ENCODE data around the gene BOC.

The BOC gene

DNA sequence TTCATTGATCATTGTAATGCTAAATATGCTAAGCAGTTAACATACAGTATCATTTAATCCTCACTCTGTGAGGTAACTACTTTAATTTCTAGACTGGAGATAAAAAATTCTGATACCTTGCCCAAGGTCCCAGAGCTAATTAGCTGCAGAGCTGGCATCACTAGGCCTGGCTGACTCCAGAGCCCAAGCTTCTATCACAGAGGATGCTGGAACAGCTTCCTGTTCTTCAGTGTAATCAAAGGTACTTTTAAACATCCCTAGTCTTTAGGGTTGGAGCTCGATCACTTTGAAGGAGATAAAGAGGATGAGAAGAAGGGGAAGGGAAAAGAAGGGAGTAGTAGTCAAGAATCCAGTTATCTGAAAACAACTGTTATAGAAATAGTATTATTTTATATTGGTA lies 37.1 kb upstream of the BOC start:
- H3K27me3 ChIP-seq (ENCODE audit: control insufficient read depth, insufficient read depth, low read length), result no peaks in the 10 kb centered on the region
- H3K9me3 ChIP-seq (ENCODE audit: control insufficient read depth, low read length), result no peaks in the 10 kb centered on the region
- H3K9ac ChIP-seq (ENCODE audit: low read length), result no peak overlapping the region
- H3K4me1 ChIP-seq (ENCODE audit: control insufficient read depth, insufficient read depth, low read length), result no peaks in the 10 kb centered on the region
- H3K4me3 ChIP-seq (ENCODE audit: low read length), result no peak overlapping the region
- no peaks in the 10 kb centered on the region for H3K36me3 ChIP-seq (ENCODE audit: control insufficient read depth, insufficient read depth, low read length)

DNA sequence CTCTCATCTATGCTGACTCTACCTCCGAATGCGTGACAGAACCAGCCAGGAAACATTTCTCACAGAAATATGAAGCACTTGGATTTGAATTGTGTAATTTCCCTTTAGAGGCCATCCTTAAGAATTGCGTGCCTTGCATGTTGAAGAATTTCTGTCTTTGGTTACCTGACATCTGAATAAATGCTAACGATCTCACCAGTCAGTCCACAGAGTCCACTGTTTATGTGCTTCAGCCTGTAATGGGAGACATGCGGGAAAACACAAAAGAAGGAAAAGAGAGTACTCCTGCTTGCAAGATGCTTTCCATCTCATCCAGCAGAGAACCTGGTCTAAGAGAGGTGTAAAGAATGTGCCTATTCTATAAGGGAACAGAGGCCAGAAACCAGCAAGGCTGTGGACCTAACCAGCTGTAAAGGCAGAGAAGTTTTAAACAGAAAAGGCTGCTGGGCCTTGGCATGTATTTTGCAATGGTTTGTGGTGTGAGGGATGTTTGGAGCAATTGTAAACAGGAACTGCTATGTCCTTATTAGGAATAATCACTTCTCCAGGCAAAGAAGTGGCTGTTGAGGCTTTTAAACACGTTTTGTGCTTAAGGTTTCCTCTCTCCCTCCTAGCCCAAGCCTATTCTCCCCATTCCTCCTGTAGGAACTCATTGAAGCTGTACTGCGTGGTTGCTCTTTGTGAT lies 36.4 kb upstream of the BOC start:
- Histone ChIP-seq H3K27me3 (ENCODE audit: control insufficient read depth, insufficient read depth, low read length) (no peaks in the 10 kb centered on the region), H3K9me3 (ENCODE audit: control insufficient read depth, low read length) (no peaks in the 10 kb centered on the region), H3K4me3 (ENCODE audit: low read length) (no peak overlapping the region), H3K36me3 (ENCODE audit: control insufficient read depth, insufficient read depth, low read length) (no peaks in the 10 kb centered on the region), H3K9ac (ENCODE audit: low read length) (no peak overlapping the region), H3K4me1 (ENCODE audit: control insufficient read depth, insufficient read depth, low read length) (no peaks in the 10 kb centered on the region)

DNA sequence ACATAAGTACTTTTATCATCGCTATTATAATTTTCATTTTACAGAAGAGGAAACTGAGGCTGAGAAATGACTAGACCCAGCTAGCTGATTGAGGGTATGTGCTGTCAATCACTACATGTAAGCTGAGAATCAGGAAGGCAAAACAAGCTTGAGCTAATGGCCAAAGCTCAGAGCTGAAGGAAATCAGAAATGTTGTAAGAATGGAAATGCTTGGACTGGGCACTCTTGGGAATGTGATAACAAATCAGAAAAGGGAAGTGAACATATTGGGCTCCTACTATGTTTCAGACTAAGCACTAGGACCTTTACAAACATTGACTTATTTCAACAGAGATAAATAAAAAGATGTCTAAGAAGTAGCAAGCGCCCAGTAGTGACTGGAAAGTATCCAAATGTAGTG lies 33.8 kb upstream of the BOC start:
- H3K9ac ChIP-seq (ENCODE audit: low read length), result no peak overlapping the region
- H3K4me3 ChIP-seq (ENCODE audit: low read length), result no peak overlapping the region
- no peaks in the 10 kb centered on the region for H3K4me1 ChIP-seq (ENCODE audit: control insufficient read depth, insufficient read depth, low read length)
- no peaks in the 10 kb centered on the region for H3K27me3 ChIP-seq (ENCODE audit: control insufficient read depth, insufficient read depth, low read length)
- H3K36me3 ChIP-seq (ENCODE audit: control insufficient read depth, insufficient read depth, low read length), result no peaks in the 10 kb centered on the region
- no peaks in the 10 kb centered on the region for H3K9me3 ChIP-seq (ENCODE audit: control insufficient read depth, low read length)

DNA sequence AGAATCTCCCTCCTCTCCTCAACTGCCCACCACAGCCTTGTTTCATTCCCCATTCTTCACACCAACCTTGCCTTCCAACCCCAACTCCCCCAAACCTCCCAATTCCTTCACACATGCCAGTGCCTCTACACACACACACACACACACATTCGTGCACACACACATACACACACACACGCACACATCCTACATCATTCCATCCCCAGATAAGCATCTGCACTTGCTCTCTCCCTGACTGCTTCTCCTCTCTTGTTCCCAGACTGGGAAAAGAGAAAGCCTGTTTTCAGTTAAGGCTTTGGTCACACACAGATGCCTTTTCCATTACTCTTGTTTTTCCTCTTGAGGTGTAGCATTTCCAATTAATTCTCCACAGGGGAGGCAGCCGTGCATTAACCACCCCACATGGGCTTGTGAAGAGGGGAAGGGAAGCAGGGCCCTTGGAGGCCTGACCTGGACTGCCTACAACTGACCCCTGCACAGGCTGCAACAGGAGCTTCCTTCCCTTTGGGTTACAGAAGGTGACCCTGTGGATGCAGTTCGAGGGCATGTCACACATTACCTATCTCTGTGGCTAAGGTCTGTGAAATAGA lies 32.0 kb upstream of the BOC start:
- H3K27me3 ChIP-seq (ENCODE audit: control insufficient read depth, insufficient read depth, low read length), result no peaks in the 10 kb centered on the region
- peaks cover 6% of the 10 kb centered on the region for H3K4me1 ChIP-seq (ENCODE audit: control insufficient read depth, insufficient read depth, low read length)
- no peak overlapping the region for H3K4me3 ChIP-seq (ENCODE audit: low read length)
- no peaks in the 10 kb centered on the region for H3K36me3 ChIP-seq (ENCODE audit: control insufficient read depth, insufficient read depth, low read length)
- H3K9ac ChIP-seq (ENCODE audit: low read length), result no peak overlapping the region
- no peaks in the 10 kb centered on the region for H3K9me3 ChIP-seq (ENCODE audit: control insufficient read depth, low read length)

DNA sequence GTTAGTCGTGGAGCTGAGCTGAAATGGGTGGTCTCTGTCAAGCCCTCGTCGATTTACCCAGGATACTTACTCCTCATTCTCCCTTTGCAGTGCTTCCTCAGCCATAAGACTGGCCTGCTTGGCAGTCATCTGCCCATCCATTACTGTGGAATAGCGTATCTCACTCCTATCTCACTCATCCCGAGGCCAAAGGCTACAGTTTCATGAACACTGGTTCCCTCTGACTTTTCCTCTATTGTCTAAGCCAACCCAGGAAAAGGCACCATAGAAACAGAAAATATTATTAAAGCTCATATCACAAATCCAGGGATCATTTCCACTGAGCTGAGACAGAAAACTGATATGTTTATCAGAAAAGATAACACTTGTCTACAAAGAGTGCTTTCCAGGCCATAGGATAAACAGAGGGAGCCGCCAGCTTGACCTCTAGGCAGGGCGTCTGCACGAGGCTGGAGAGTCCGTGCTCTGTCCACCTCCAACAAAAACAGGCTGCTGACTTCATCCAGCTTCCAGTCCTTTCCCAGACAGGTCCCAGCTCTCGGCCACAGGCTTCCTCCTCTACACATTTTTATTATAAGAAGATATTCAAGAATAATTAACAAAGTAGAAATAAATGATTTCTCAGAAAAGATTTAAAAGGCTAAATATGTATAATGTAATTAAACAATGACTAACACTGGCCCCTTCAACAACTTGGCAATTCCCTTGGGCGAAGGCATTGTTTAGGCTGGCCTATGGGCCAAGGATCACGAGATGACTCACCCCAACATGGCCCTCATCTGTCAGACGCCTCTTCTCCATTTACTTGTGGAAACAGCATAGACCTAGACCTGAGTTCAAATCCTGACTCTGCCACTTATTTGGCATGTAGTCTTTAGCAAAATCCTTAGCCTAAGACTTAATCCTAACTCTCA lies 27.4 kb upstream of the BOC start:
- Histone ChIP-seq H3K9me3 (ENCODE audit: control insufficient read depth, low read length) (no peaks in the 10 kb centered on the region), H3K27me3 (ENCODE audit: control insufficient read depth, insufficient read depth, low read length) (no peaks in the 10 kb centered on the region), H3K4me3 (ENCODE audit: low read length) (no peak overlapping the region), H3K4me1 (ENCODE audit: control insufficient read depth, insufficient read depth, low read length) (peaks cover 6% of the 10 kb centered on the region), H3K36me3 (ENCODE audit: control insufficient read depth, insufficient read depth, low read length) (no peaks in the 10 kb centered on the region), H3K9ac (ENCODE audit: low read length) (no peak overlapping the region)

DNA sequence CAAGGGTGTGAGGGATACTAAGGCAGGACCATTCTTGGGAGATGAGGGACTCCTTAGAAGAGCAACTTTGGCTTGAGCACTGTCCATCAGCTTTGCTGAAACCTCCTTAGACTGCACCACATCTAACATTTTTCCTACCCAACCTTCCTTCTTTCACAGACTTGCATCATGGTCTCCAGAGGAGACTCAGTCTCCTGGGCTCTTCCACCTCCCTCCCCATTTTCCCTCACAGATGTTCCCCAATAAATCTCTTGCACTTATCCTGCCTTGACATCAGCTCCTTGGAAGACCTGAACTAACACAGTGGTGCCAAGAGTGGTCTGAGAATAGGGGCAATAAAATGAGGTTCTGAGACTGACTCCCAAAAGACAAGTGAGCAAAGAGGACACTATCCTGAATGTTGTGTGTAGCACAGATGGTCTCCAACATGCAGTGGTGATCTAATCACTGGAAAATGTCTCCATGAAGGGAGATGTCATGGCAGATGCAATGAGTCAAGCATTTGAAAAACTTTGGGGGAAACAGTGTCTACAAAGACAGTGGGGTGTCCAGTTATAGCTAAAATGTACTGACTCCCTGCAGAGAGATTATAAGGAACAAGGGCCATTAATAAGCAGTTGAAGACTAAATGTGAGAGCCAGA lies 26.0 kb upstream of the BOC start:
- H3K4me1 ChIP-seq (ENCODE audit: control insufficient read depth, insufficient read depth, low read length), result peaks cover 6% of the 10 kb centered on the region
- H3K4me3 ChIP-seq (ENCODE audit: low read length), result no peak overlapping the region
- H3K9me3 ChIP-seq (ENCODE audit: control insufficient read depth, low read length), result no peaks in the 10 kb centered on the region
- H3K36me3 ChIP-seq (ENCODE audit: control insufficient read depth, insufficient read depth, low read length), result no peaks in the 10 kb centered on the region
- no peaks in the 10 kb centered on the region for H3K27me3 ChIP-seq (ENCODE audit: control insufficient read depth, insufficient read depth, low read length)
- H3K9ac ChIP-seq (ENCODE audit: low read length), result no peak overlapping the region

DNA sequence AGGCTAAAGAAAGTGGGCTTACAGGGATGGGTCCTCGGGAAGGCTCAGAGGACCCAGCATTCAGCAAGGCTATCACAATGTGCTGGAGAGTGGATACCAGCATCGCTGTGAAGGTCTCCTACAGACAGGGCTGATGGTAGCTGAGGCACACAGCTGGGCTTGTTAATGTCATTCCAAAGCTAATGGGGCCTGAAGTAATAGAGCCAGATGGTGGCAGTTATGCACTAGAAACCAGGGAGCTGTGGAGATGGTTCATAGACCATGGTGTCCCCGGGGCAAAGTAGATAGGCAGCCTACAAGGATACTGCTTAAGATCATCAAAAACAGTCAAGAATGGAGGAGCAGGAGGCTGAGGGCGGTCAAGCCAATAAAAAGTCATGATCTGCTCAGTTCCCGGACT lies 24.8 kb upstream of the BOC start:
- peaks cover 6% of the 10 kb centered on the region for H3K4me1 ChIP-seq (ENCODE audit: control insufficient read depth, insufficient read depth, low read length)
- no peak overlapping the region for H3K9ac ChIP-seq (ENCODE audit: low read length)
- H3K9me3 ChIP-seq (ENCODE audit: control insufficient read depth, low read length), result no peaks in the 10 kb centered on the region
- no peak overlapping the region for H3K4me3 ChIP-seq (ENCODE audit: low read length)
- H3K27me3 ChIP-seq (ENCODE audit: control insufficient read depth, insufficient read depth, low read length), result no peaks in the 10 kb centered on the region
- no peaks in the 10 kb centered on the region for H3K36me3 ChIP-seq (ENCODE audit: control insufficient read depth, insufficient read depth, low read length)

DNA sequence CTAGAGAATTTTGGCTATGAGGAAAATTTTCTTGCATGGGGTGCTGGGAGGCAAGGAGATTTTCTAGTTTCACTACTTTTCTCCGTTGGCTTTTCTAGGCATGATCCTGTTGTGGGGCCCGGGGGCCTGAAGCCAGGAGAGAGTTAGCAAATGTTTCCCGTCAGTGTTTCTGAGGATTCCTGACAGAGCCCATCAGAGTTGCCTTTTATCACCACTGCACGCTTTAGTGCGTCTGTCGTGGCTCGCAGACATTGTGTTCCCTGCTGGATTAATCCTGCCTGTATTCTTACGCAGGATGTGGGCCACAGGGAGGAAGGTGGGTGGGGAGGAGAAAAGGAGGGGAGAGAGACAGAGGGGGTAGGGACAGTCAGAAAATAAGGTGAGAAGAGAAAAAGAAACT lies 18.1 kb upstream of the BOC start:
- H3K9ac ChIP-seq (ENCODE audit: low read length), result no peak overlapping the region
- H3K27me3 ChIP-seq (ENCODE audit: control insufficient read depth, insufficient read depth, low read length), result no peaks in the 10 kb centered on the region
- H3K36me3 ChIP-seq (ENCODE audit: control insufficient read depth, insufficient read depth, low read length), result no peaks in the 10 kb centered on the region
- H3K4me3 ChIP-seq (ENCODE audit: low read length), result no peak overlapping the region
- no peaks in the 10 kb centered on the region for H3K4me1 ChIP-seq (ENCODE audit: control insufficient read depth, insufficient read depth, low read length)
- no peaks in the 10 kb centered on the region for H3K9me3 ChIP-seq (ENCODE audit: control insufficient read depth, low read length)

DNA sequence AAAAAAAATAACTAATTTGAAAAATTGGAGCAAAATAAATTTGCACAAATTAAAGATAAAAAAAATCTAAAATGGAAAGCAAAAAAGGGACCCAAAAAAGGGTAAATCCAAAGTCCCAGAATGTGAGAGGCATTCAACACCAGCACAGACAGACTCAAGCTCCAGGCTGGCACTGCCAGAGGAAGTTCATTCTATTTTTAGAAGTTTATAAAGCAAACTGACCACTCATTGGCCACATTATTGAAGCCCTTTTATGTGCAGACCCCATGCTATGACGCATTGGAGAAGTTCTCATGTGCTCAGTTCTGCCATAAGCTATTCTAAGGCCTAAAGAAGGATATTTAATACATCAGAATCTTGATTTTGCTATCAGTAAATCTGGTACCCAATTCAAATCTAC lies 17.6 kb upstream of the BOC start:
- no peaks in the 10 kb centered on the region for H3K9me3 ChIP-seq (ENCODE audit: control insufficient read depth, low read length)
- H3K4me1 ChIP-seq (ENCODE audit: control insufficient read depth, insufficient read depth, low read length), result no peaks in the 10 kb centered on the region
- H3K9ac ChIP-seq (ENCODE audit: low read length), result no peak overlapping the region
- H3K4me3 ChIP-seq (ENCODE audit: low read length), result no peak overlapping the region
- H3K27me3 ChIP-seq (ENCODE audit: control insufficient read depth, insufficient read depth, low read length), result no peaks in the 10 kb centered on the region
- H3K36me3 ChIP-seq (ENCODE audit: control insufficient read depth, insufficient read depth, low read length), result no peaks in the 10 kb centered on the region

DNA sequence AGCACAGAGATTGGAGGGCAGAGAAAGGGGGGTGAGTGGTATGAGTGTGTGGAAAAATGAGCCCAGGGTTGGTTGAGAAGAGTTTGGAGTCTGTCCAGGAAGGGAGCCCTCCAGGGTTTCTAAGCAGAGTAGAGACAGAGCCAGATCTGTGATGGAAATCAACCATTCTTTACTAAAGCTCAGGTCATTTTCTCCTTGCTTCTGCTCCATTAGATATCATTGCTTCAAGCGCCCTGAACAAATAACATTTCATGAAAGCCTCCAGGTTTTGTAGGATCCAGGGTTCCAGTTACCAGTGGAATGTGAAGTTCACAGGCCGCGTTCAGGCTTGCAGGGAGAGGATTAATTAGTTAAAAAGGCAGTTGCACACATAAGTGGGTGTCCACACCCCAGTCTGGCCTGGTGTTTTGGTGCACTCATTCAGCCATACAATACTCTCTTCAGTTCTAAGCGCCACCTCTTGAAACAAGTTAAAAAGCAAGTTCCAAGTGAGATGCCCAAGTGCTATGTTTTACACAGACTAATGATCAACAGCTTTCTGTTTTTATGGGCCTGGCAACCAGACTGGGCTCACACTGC lies 16.4 kb upstream of the BOC start:
- no peak overlapping the region for H3K9ac ChIP-seq (ENCODE audit: low read length)
- no peaks in the 10 kb centered on the region for H3K9me3 ChIP-seq (ENCODE audit: control insufficient read depth, low read length)
- H3K27me3 ChIP-seq (ENCODE audit: control insufficient read depth, insufficient read depth, low read length), result no peaks in the 10 kb centered on the region
- H3K36me3 ChIP-seq (ENCODE audit: control insufficient read depth, insufficient read depth, low read length), result no peaks in the 10 kb centered on the region
- H3K4me1 ChIP-seq (ENCODE audit: control insufficient read depth, insufficient read depth, low read length), result no peaks in the 10 kb centered on the region
- no peak overlapping the region for H3K4me3 ChIP-seq (ENCODE audit: low read length)

DNA sequence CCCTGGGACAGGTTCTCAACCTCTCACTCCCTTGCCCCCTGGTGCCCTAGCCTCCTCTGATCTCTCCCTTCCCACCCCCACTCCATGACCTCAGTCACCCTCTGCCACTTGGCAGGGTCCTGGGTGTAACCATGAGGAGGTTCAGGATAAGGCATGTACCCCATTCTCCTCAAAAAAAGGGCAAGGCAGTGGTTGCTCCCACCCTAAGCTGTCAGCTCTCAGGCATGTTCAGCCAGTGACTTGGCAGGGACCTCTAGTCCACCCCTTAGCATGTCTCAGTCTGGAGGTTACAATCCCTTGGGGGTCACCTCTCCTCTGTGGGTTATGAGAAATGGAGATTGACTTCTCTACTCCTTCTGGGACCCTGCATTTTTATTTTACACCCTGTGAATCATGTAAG lies 11.0 kb upstream of the BOC start:
- no peak overlapping the region for H3K9ac ChIP-seq (ENCODE audit: low read length)

More for the DNA sequence above, 11.0 kb upstream of the BOC start:
- Histone ChIP-seq H3K4me1 (ENCODE audit: control insufficient read depth, insufficient read depth, low read length) (no peaks in the 10 kb centered on the region), H3K36me3 (ENCODE audit: control insufficient read depth, insufficient read depth, low read length) (no peaks in the 10 kb centered on the region), H3K9me3 (ENCODE audit: control insufficient read depth, low read length) (no peaks in the 10 kb centered on the region), H3K4me3 (ENCODE audit: low read length) (no peak overlapping the region), H3K27me3 (ENCODE audit: control insufficient read depth, insufficient read depth, low read length) (no peaks in the 10 kb centered on the region)
